ENCODE data around the gene TNKS1BP1. TPM values are rescaled to one million over a fixed set of nuclear protein-coding genes. Genes with fewer than 3 reads are reported as not detected.

TNKS1BP1 gene
- polyA plus RNA-seq, 1 experiment = 73.7 TPM

- Histone ChIP-seq H3K36me3 (ENCODE audit: control insufficient read depth, insufficient read depth, low read length) (peaks cover 66% of the 10 kb centered on the region), H3K4me3 (ENCODE audit: low read depth, low read length) (no peak overlapping the region), H3K27me3 (ENCODE audit: control insufficient read depth, insufficient read depth, low read length) (no peaks in the 10 kb centered on the region)
- no peak for DNase-seq (ENCODE audit: low read depth)
- ChIA-PET CTCF (no interaction called here), POLR2A (no interaction called here)
- TF ChIP-seq, protein P1, sequence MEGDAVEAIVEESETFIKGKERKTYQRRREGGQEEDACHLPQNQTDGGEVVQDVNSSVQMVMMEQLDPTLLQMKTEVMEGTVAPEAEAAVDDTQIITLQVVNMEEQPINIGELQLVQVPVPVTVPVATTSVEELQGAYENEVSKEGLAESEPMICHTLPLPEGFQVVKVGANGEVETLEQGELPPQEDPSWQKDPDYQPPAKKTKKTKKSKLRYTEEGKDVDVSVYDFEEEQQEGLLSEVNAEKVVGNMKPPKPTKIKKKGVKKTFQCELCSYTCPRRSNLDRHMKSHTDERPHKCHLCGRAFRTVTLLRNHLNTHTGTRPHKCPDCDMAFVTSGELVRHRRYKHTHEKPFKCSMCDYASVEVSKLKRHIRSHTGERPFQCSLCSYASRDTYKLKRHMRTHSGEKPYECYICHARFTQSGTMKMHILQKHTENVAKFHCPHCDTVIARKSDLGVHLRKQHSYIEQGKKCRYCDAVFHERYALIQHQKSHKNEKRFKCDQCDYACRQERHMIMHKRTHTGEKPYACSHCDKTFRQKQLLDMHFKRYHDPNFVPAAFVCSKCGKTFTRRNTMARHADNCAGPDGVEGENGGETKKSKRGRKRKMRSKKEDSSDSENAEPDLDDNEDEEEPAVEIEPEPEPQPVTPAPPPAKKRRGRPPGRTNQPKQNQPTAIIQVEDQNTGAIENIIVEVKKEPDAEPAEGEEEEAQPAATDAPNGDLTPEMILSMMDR (IDR thresholded peaks at IDR 0.05; ENCODE audit: insufficient read depth, low read depth, low read length) = no peak
Observed at GRCh38 chr11:57316017-57316416, 8.7 kb downstream of the TNKS1BP1 start.

GRCh38 chr11:57315491-57315890, 9.3 kb downstream of the TNKS1BP1 start:
- ChIA-PET POLR2A (no interaction called here), CTCF (no interaction called here)

DNA sequence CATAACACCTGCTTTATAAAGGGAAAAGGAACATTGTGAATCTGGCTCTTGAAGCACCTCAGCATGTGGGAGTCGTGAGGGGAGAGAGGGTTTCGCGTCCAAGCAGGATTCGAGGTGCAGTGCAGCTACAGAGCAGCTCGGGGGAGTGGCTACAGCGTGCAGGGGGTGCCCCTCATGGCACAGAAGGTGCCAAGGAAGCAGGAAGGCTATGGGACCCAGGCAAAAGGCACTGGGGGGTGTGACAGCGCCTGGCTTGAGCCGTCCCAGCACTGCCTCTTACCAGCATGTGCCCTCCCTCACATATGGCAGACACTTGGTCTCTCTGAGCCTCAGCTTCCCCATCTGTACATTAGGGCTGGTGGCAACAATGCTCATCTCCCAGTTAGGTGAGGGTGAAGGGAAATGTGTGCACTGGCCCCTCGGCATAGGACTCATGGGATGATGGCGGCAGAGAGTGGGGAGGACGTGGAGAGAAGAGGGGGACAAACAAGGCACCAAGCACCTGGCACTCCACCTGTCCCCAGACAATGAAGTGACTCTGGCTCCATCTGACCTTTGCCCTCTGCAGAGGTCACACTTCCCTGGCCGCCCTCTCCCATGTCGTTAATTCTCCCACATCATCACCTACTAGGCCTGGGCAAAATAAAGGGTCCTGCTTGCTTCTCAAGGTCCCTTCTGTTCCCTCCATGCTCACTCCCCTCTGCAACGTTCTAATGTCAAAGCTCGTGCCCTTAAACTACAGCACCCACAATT, 10.4 kb downstream of the TNKS1BP1 start:
- H3K36me3 ChIP-seq (ENCODE audit: control insufficient read depth, insufficient read depth, low read length) = peaks cover 72% of the 10 kb centered on the region
- no peak overlapping the region for H3K4me3 ChIP-seq (ENCODE audit: low read depth, low read length)
- ChIA-PET CTCF (no interaction called here), POLR2A (no interaction called here)
- no peak for DNase-seq (ENCODE audit: low read depth)
- TF ChIP-seq, protein P1 (IDR thresholded peaks at IDR 0.05; ENCODE audit: insufficient read depth, low read depth, low read length) = no peak
- no peaks in the 10 kb centered on the region for H3K27me3 ChIP-seq (ENCODE audit: control insufficient read depth, insufficient read depth, low read length)

More at GRCh38 chr11:57315491-57315890, 9.3 kb downstream of the TNKS1BP1 start:
- Histone ChIP-seq H3K36me3 (ENCODE audit: control insufficient read depth, insufficient read depth, low read length) (peaks cover 68% of the 10 kb centered on the region), H3K4me3 (ENCODE audit: low read depth, low read length) (no peak overlapping the region), H3K27me3 (ENCODE audit: control insufficient read depth, insufficient read depth, low read length) (no peaks in the 10 kb centered on the region)
- TF ChIP-seq, protein P1 (IDR thresholded peaks at IDR 0.05; ENCODE audit: insufficient read depth, low read depth, low read length) = no peak
- no peak for DNase-seq (ENCODE audit: low read depth)

GRCh38 chr11:57313788-57314135, 11.0 kb downstream of the TNKS1BP1 start:
- CTCF ChIA-PET = no interaction called here
- peaks cover 75% of the 10 kb centered on the region for H3K36me3 ChIP-seq (ENCODE audit: control insufficient read depth, insufficient read depth, low read length)

DNA sequence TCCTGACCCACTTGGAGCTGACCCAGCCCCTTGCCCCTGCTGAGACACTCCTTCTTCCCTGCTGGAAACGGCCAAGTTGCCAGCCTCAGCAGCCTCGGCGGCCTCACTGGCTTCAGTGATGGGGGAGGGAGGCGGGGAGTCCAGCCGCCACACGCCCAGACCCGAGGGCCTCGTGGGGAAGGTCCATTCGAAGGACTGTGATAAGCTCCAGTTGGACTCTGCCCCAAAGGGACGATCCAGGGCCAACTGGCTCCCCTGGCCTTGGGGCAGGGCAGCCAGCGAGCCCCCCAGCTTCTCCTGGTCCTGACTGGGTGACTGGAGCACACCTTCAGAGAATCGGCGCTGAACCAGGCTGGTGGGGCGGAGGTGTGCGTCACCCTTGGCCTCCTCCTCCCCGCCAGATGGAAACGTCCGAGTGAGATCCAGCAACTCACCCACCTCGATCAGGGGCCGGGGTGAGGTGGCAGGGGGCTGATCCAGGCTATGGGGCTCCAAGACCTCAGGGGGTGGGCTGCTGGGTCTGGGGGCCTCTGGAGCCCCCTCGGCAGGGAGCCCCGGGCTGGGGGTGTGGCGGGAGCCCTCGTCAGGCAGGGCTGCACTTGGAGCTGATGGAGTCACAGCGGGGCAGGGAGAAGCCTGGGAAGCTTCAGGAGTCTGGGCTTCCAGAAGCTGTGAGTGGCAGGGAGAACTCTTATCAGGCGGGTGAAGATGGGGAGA, 11.5 kb downstream of the TNKS1BP1 start:
- ChIA-PET CTCF (interaction anchor here (2.1 kb wide), 1 partner anchor 9 kb away, joined by 7 read pairs; no protein-coding TSS in a partner anchor), POLR2A (interaction anchor here (0.6 kb wide), 1 partner anchor 9 kb away, joined by 5 read pairs; no protein-coding TSS in a partner anchor)
- Histone ChIP-seq H3K36me3 (ENCODE audit: control insufficient read depth, insufficient read depth, low read length) (peaks cover 75% of the 10 kb centered on the region), H3K4me3 (ENCODE audit: low read depth, low read length) (no peak overlapping the region), H3K27me3 (ENCODE audit: control insufficient read depth, insufficient read depth, low read length) (no peaks in the 10 kb centered on the region)
- TF ChIP-seq, protein P1 (IDR thresholded peaks at IDR 0.05; ENCODE audit: insufficient read depth, low read depth, low read length) = no peak
- no peak for DNase-seq (ENCODE audit: low read depth)

More at GRCh38 chr11:57313788-57314135, 11.0 kb downstream of the TNKS1BP1 start:
- no peaks in the 10 kb centered on the region for H3K27me3 ChIP-seq (ENCODE audit: control insufficient read depth, insufficient read depth, low read length)
- POLR2A ChIA-PET = interaction anchor here (0.6 kb wide), 1 partner anchor 9 kb away, joined by 5 read pairs; no protein-coding TSS in a partner anchor
- TF ChIP-seq, protein P1 (IDR thresholded peaks at IDR 0.05; ENCODE audit: insufficient read depth, low read depth, low read length) = no peak
- no peak for DNase-seq (ENCODE audit: low read depth)
- H3K4me3 ChIP-seq (ENCODE audit: low read depth, low read length) = no peak overlapping the region
